ENCODE results near the gene DGKG. TPM values are rescaled to one million over a fixed set of nuclear protein-coding genes. Genes with fewer than 3 reads are reported as not detected.

Gene DGKG
- total RNA-seq, 1 donor from 2014 or later, result 13.5 TPM

DNA sequence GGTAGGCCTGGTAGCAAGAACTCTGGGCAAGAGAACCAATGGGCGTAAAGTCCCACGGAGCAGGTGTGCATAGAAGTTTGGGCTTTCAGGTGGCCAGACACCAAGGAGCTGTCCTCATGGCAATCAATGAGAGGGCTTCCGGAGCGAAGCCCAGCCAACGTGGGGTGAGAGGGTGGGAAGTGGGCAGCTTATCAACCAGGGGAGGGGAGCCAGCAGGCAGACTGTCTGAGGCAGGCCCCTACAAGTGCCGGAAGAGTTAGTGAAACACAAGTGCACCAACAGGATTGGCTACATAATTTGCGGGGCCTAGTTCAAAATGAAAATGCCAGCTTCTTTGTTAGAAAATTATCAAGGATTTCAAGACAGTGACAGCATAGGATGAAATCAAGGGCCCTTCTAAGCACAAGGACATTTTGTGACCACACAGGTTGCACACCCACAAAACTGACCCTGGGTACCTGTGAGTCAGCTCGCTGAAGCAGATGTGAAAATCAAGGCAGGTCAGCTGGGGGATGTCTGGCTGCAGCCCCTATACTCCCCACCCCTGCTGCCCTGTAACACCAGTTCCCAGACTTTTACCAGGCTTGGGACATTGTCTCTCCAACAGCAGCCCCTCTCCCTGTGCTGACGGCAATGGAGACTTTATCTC, 151.1 kb downstream of the DGKG start:
- DNase-seq (ENCODE audit: low spot score), result peak; percentile 14

DNA sequence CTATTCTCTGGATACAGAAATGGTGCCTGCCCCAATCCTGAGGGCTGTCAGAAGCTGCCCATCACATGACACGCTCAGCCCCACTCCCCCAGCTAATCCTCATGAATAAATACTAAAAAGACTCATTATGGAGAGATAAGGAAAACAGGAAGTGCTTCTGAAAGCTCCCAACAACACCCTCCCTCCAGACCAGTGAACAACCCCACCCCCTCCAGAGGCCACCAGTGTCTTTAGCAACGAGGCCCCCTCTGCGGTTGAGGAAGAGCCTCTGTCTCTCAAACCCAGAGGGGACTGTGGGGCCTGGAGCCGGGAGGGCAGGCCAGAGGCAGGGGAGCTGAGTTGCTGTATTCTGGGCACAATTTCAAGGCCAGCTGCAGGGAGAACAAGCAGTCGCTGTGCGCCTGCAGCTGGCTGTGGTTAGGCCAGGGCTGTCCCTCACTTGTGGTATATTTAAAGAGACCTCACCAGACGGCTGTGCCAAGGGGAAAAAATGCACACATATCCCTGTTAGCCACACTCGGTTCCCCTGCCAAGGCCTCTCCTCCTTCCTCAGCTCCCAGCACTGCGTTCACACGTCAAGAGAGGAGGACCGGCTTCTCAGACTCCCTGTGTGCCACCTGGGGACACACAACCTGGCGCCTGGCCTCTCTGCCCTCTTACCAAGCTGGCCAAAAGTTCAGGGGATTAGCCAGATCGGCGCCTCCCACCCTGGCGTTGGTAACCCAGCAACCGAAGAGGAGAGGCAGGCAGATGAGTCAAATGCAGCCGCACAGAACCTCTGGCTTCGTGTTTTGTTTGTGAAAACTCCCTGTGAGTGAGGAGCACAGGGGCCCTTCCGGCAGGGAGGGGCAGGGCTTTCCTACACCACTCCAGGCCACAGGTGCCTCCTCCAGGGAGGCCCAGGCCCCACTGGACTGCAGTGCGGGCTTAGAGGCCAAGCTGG, 152.0 kb downstream of the DGKG start:
- DNase-seq (ENCODE audit: low spot score), result peak; percentile 81

DNA sequence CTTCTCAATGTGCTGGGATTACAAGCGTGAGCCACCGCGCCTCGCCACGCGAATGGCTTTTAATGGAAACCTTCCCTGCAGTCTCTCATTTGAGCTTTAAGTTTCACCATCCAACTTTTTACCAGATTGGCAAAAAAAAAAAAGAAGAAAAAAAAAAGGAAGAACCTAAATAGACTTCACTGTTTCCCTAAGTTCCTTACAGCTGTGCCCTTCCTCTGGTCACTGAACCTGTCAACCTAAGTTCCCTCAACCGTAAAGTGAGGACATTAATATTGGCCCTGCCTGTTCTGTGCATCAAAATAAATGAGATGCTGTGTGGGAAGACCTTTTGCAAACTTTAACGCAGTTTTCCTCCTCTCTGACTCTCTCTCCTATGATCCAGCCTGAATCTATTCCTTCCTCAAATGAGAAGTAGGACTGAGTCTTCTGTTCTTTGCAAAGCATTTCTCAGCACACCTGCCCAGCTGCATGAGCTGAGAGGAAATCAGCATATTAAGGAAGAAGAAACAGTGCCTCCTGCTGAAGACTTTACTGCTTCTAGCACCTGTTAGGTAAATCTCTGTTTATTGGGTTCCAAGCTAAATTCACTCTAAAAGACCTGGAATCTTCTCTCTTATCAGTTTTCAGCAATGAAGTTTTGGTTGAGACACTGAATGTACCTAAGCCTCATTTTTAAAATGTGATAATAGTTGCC, 153.6 kb downstream of the DGKG start:
- DNase-seq (ENCODE audit: low spot score), result no peak

DNA sequence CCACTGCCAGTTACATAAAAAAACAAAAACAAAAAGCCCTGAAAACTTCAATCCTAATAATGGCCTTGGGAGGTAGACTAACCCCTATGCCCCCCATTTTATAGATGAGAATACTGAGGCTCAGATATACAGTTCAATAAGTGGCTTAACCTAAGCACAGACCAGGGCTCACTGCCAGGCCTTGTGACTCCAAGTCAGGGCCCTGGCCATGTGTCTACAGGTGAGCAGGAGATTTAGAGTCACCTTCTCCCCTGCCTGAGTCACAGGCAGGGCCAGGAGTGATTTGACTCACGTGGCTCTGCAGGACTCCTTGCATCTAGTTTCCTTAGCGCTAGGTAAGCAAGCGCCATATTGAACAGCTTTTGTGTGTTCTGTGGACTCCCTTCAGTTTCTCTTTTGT, 154.5 kb downstream of the DGKG start:
- DNase-seq (ENCODE audit: low spot score), result no peak

DNA sequence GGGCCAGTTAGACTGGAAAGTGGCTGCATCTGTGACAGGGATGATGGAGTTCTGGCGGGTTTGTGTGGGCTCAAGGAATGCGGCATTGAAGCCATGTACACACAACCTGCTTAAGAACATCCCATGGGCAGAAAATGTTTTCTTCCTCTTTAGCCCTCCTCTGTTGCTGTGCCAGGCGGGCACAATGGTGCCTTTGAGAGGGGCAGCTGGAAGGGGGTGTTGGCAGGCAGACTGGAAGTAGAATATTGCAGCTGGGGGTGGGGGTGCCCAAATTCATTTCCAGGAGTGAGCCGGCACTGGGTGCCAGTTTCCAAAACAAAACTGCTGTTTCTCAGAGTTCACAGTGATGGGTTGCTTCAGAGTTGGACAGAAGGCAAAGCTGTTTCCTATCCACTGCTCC, 161.3 kb downstream of the DGKG start:
- DNase-seq (ENCODE audit: low spot score), result no peak

DNA sequence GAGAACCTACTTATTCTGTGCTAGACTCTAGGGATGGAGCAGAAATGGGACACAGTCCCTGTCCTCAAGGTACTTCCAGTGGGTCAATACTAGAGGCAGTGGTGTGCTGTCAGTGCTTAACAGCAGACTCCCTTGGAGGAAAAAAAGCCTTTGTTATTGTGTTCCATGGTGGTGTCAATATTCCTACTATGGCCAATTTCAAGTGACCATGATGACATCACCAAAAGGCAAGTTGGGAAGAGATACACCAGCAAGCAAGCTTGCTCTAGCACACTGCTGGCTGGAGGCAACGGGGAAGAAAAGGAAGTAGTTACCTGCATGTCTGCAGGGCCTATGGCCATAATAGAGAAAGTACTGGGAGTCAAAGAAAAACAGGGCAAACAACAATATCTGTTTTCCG, 163.6 kb downstream of the DGKG start:
- no peak for DNase-seq (ENCODE audit: low spot score)

DNA sequence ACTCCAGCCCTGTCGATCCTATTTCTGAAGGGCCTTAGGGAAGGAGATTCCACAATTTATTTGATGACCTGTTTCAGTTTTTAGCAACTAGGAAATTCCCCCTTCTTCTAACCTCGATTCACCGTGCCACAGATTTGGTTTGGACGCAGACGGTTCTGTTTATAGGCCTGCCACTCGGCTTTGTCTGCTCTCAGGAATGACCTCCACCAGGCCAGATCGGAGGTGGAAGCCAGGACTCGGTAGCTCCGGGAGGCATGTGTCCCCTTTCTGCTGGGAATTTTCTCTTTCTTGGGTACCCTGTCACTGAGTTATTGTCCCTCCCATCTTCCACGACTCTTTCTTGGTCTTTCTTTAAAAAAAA, 167.6 kb downstream of the DGKG start:
- DNase-seq (ENCODE audit: low spot score), result no peak

DNA sequence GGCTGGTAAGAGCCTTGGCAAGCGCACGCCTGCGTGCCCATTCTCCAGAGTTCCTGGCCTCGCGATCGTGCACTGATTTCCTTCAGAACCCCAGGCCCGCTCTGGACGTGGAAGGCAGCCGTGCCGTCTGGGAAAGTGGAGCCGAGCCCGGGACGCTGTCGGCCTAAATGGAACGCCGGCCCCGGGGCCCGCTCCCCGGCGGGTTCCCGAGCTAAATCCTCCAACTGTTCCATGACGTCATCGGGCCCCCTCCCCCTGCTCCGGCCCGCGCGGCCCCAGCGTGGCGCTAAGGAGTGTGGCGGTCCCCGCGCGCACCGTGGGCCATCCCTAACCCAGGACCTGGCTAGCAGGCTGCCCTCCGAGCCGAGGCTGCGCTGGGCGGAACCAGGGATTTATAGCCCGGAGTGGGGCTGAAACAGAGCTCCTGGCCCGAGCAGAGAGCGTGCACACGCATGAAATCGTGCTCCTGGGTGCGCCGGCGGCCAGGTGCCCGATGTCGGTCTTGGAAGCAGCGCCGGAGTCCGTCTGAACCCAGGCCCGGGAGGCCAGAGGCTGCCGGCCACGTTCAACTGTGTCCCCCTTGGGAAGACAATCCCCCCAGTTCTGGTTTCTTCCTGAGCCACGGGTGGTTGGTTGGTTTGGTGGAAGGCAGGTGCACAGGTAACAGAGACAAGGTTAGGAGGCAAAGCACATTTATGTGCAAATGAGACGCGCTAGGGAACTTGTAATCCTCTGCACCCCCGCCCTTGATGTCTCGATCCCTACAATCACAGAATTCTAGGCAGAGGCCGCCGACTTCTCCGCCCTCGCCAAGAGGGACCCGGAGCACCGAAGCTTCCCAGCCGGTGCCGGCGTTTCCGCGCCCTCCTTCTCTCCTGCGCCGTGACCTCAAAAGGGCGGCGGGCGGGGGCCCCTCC, 168.2 kb downstream of the DGKG start:
- peak; percentile 22 for DNase-seq (ENCODE audit: low spot score)

DNA sequence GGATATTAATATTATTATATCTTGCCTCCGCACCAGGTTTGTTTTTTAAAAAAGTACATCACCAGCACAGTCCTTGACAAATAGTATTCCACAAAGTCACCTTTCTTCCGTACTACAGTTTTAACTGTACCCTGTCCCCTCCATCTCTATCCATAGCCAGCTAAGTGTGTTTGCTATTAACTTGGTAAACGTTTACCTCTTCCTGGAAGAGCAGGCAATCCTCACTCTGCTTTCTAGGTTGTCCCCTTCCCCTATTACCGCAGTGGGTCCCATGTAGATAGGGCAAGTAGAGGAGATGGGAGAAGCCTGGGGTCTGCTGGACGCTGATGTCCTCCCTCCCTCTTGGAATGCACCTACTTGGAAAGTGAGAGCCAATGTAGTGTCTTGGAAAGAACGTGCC, 169.2 kb downstream of the DGKG start:
- no peak for DNase-seq (ENCODE audit: low spot score)

DNA sequence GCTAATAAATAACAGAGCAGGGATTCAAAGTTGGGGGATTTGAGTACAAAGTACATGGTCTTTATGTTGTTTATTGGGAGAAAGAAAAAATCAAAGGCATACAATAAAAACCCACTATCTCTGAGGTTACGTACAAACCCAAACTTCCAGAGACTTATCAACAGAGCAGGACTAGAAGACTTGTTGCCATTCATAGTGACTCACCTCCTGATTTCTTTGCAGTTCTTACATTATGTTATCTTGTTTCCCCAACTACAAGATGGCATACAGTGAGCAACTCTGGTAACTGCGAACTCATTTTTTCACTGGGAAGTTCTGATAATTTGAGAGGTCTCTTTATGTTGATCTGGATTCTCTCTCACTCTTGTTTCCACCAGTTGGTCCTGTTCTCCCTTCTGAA, 172.5 kb downstream of the DGKG start:
- DNase-seq (ENCODE audit: low spot score), result peak; percentile 31

DNA sequence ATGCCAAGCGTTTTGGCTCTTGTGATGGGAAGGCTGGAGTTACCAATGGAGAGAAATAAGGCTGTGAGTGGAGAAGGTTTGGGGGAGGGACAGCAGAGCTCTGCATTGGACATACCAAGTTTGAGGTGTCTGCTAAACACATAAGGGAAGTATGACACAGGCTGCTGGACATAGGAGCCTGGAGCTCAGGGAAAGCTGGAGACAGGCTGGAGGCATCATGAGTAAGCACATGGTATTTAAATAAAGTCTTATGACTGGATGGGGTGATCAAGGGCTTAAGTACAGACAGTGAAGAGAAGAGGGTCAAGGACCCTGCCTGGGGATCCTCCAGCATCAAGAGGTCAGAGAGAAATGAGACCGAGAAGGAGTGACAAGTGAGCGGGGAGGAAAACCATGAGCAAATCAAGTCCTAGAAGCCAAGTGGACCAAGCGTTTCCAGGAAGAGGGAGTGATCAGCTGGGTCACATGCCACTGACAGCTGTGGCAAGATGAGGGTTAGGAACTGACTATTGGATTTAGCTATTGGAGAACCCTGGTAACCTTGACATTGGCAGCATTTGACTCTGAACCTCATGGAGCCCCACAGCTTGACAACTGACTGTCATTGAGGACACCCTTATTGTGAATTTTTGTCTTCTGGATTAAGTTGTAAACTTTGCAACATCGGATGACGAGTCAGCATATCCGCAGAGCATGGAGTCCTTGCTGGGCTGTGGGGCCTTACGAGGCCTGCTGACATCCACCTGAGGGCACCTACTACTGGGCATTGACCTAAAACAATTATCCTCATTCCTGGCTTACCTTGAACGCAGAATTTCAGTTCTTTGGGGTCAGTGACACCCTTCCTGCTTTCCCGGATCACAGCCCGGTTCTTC, 174.4 kb downstream of the DGKG start:
- DNase-seq (ENCODE audit: low spot score), result peak; percentile 26

DNA sequence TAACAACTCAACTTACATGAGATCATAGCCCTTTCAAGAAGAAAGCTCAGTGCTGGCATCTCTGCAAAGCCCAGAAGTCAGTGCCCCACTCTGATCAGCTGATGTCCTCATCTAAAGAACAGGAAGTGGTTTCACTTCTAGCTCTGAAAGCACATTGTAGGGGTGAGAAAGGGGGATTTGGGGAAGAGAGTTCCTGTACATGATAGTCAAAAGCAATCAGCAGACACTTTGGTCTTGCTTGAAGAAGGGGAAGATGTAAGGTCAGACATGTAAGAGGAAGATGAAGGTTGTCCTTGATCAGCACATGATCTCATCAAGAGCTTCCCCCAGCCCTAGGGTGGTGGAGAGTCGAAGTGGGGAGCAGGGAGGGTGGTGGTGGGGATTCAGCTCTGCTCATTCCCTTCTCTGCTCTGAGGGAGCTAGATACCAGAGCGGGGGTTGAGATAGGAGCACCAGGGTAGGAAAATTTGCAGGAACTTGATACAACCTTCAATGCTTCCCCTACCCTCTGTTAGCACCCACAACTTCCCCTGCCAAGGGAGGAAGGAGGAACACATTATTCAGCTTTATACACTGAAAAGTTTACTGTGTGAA, 176.7 kb downstream of the DGKG start:
- DNase-seq (ENCODE audit: low spot score), result peak; percentile 50

DNA sequence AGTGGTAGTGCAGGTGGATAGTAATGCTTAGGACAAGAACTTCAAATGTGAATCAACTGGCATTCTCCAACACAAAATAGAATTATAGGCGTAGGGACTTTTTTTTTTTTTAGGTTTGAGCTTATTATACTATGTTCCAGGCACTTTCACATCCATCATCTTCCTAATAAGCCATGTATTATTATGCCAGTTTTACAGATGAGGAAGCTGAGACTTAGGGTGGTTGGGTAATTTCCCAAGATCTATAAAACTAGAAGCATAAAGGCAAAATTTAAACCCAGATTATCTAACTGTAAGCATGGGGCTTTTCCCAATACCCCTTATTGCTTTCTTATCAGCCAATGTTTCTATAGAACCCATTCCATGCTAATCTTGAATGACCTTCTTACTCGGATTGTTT, 178.0 kb downstream of the DGKG start:
- peak; percentile 9 for DNase-seq (ENCODE audit: low spot score)

DNA sequence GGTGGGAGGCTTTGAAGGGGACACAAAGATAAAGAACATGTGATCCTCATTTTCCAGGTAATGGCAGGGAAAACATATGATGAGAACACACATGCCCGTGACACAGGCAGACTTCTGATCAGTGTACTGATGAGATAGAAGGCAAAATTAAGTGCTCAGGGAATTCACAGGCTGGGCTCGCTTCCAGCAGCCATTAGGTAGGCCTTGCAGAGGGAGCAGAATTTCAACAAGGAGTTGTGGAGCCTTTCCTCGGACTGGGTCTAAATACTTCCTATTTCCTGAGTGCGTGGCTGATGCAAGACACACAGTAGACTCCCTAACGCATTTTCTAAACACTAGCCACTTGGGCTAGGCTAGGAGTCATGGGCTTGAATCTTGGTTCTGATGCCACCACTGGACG, 179.2 kb downstream of the DGKG start:
- DNase-seq (ENCODE audit: low spot score), result peak; percentile 18

DNA sequence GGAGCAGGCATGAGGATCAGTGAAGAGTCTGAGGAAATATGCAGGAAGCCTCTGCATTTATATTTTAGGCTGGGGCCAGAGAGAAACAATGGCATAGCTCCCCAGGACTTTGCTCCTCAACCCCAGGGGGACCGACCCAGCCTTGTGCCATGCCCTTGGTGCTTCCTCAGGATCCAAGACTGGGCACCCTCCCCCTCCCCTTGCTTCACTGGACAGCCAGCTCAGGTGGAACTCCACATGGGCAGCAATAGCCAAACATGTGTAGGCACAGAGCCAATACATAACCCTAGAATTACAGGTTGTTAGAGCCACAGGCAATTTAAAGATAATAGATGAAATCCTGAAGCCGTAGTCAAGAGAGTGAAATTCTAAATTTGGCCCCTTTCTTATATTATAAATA, 180.1 kb downstream of the DGKG start:
- no peak for DNase-seq (ENCODE audit: low spot score)

DNA sequence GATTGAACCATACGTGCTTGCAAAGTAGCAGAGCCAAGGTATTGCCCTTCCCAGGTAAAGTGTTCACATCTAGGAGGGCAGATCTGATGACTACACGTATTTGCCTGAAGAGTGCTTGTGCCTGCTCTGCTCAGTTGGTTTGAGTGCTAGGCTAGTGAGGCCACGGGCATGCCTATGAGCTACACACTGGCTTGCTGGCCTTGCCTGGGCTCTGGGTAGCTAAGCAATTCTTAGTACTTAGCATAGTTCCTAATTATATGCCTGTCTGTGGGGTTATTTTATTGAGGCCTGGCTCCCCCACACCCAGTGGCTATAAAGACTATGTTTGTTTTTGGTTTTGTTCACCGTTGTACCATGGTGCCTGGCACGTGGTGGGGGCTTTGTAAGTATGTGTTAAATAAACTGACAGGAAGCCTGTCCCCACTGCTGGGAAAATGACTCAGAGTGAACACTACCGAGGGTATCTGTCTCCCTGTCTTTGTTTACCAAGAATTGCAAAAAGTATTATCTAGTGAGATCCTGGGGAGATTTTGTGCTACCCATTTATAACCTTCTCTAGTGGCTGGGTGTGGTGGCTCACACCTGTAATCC, 181.0 kb downstream of the DGKG start:
- DNase-seq (ENCODE audit: low spot score), result no peak

DNA sequence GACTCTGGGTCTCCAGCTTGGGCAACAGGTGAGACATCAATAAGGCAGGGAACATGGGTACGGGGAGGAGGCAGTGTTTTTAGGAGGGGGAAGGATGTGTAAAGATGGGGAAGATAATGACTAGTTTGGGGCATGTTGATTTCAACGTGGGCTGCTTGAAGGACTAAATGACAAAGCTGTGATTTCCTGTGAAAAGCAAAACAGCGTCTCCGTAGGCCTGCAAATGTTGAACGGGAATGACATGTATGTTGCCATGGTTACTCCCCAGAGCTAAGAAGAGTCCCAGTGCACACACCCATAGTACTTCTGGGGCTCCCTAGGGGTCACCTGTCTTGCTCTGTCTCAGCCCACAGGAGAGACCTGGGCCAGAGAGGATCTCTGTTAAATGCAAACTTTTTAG, 181.9 kb downstream of the DGKG start:
- no peak for DNase-seq (ENCODE audit: low spot score)

DNA sequence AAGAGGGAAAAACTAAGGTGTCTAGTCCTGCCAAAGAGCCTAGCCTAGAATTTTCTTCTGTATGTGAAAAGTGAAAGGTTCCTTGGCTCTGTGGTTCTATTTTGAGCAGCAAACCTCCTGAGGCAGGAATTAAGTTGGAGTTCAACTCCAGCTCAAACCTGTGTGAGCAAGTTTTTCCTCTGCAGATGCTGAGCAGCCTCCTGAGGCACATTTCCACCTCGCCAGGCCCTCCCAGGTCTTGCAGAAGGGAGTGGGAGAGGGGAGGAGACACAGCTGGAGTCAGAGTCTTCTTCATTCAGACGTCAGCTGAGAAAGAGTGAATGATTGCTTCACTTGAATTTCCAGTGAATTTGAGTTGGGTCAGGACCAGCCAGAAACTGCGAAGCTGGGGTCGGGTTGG, 183.6 kb downstream of the DGKG start:
- no peak for DNase-seq (ENCODE audit: low spot score)

DNA sequence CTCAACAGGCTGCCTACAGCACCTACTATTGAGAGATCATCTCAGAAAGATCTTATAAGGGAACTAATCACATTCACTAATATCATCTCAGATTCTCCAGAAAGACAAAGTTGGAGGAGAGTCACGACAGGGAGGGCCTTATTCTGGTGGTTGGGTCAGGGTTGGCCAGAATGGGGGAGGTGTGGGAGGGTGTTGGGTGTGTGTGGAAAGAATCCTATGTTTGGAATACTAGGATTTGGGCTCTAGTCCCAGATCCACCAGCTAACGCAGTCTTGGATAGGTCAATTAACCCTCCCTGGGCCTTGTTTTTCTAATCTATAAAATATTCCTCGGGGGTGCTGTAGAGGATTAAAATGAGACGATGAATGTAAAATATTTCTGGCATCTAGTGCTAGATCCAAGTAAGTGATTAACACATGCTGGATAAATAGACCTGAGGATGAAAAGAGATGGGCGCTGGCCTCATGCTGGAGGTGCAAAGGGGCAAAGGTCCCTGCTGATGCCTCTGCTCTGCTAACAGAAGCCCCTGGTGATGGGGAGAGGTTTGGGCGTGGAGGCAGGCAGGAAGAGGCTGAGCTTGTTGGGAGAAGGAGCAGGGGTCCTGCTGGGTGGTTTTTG, 185.6 kb downstream of the DGKG start:
- DNase-seq (ENCODE audit: low spot score), result no peak
